K562 (cell line): Measurements from ENCODE around the gene USH1G. TPM values are rescaled to one million over a fixed set of nuclear protein-coding genes. Genes with fewer than 3 reads are reported as not detected.

Experiments
- EGR1 ChIP-seq: fragments of 450-650 bp; conservative IDR thresholded peaks from 2 replicates; pipeline ENCODE4 v1.6.1; 2017; ENCODE audit warnings: mild to moderate bottlenecking
- ELF2 ChIP-seq: fragments of 250-450 bp; sonication (Bioruptor Pico); IDR thresholded peaks from 2 replicates; pipeline ENCODE4 v1.5.0; 2021; ENCODE audit warnings: mild to moderate bottlenecking
- GATA2 ChIP-seq: sonication (generic); formaldehyde crosslinking; IDR thresholded peaks from 2 replicates; pipeline ENCODE4 v1.4.0; 2020; ENCODE audit warnings: mild to moderate bottlenecking, missing genetic modification reagents
- HDAC2 ChIP-seq: fragments of 450-650 bp; IDR thresholded peaks from 2 replicates; pipeline ENCODE4 v1.6.1; 2016; ENCODE audit warnings: mild to moderate bottlenecking
- KAT8 ChIP-seq: fragments of 450-650 bp; IDR thresholded peaks from 2 replicates; pipeline ENCODE4 v1.6.1; 2016; ENCODE audit warnings: low read depth, mild to moderate bottlenecking
- KDM4B ChIP-seq, 2 experiments: fragments of 450-650 bp in 1 of 2; sonication (generic) in 1 of 2; IDR thresholded peaks; 2 replicates each; pipeline ENCODE4 v1.6.1; 2016 to 2017; ENCODE audit warnings: borderline replicate concordance in 2 of 2, antibody characterized with exemption in 1 of 2, low read depth in 1 of 2, mild to moderate bottlenecking in 1 of 2
- MAFK ChIP-seq: IDR thresholded peaks from 2 replicates; pipeline ENCODE4 v1.6.1; 2011; ENCODE audit warnings: low read length, improper control_type of control experiment
- MCM2 ChIP-seq: fragments of 450-650 bp; IDR thresholded peaks from 2 replicates; pipeline ENCODE4 v1.6.1; 2017; ENCODE audit warnings: low read depth, mild to moderate bottlenecking
- NELFE ChIP-seq: IDR thresholded peaks from 2 replicates; pipeline ENCODE4 v1.6.1; 2011; ENCODE audit warnings: mild to moderate bottlenecking; ENCODE audit not compliant: insufficient read depth, insufficient read length
- NR2F6 ChIP-seq: fragments of 450-650 bp; formaldehyde crosslinking; IDR thresholded peaks from 2 replicates; pipeline ENCODE4 v1.4.0; 2020; ENCODE audit warnings: mild to moderate bottlenecking
- RAD21 ChIP-seq, 2 experiments: fragments of 250-450 bp in 1 of 2; fragments of 450-650 bp in 1 of 2; sonication (Bioruptor Pico) in 1 of 2; formaldehyde crosslinking in 1 of 2; IDR thresholded peaks in 1 of 2; conservative IDR thresholded peaks in 1 of 2; 2 replicates each; pipeline versions ENCODE4 v1.4.0 to v1.8.0; 2020 to 2022; ENCODE audit warnings: mild to moderate bottlenecking in 2 of 2, moderate library complexity in 1 of 2
- SAFB ChIP-seq: fragments of 200-400 bp; formaldehyde crosslinking; IDR thresholded peaks from 2 replicates; pipeline ENCODE4 v1.6.1; 2017; ENCODE audit warnings: low read depth, low read length, borderline replicate concordance
- SIX5 ChIP-seq, 2 experiments: IDR thresholded peaks; 2 replicates each; pipeline ENCODE4 v1.6.1; 2011; ENCODE audit warnings: low read length in 2 of 2, borderline replicate concordance in 1 of 2, low read depth in 1 of 2, mild to moderate bottlenecking in 1 of 2, moderate library complexity in 1 of 2; ENCODE audit not compliant: insufficient read depth in 1 of 2
- TAF7 ChIP-seq: fragments of 450-650 bp; IDR thresholded peaks from 2 replicates; pipeline ENCODE4 v1.6.1; 2016; ENCODE audit warnings: missing genetic modification characterization, missing compliant biosample characterization
- TEAD2 ChIP-seq: fragments of 450-650 bp; IDR thresholded peaks from 2 replicates; pipeline ENCODE4 v1.6.1; 2016; ENCODE audit warnings: missing genetic modification characterization, control low read depth, missing compliant biosample characterization
- ZC3H11A ChIP-seq: IDR thresholded peaks from 2 replicates; pipeline ENCODE4 v1.6.1; 2012; ENCODE audit warnings: low read depth, low read length, improper control_type of control experiment
- ZFP36 ChIP-seq: fragments of 150-350 bp; IDR thresholded peaks from 2 replicates; pipeline ENCODE4 v1.6.1; 2018; ENCODE audit warnings: low read length, low read depth; ENCODE audit not compliant: partially characterized antibody
- ZNF354B ChIP-seq: fragments of 250-450 bp; sonication (Bioruptor Pico); IDR thresholded peaks from 2 replicates; pipeline ENCODE4 v1.4.0; 2020
- ZNF507 ChIP-seq: conservative IDR thresholded peaks from 2 replicates; pipeline ENCODE4 v1.6.1; 2017; ENCODE audit warnings: missing genetic modification characterization, missing compliant biosample characterization
- ZNF76 ChIP-seq: fragments of 250-450 bp; sonication (Bioruptor Pico); IDR thresholded peaks from 2 replicates; pipeline ENCODE4 v1.4.0; 2020; ENCODE audit warnings: mild to moderate bottlenecking, moderate library complexity, borderline replicate concordance
- ZNF79 ChIP-seq: fragments of 250-450 bp; sonication (Bioruptor Pico); IDR thresholded peaks from 2 replicates; pipeline ENCODE4 v1.4.0; 2020; ENCODE audit warnings: low read depth, mild to moderate bottlenecking, moderate library complexity
- polyA plus RNA-seq, 8 experiments: library from polyadenylated mRNA; depleted of rRNA in 4 of 8; stranded (reverse) in 5 of 8; unstranded in 3 of 8; fragments of >200 nt; fragmentation: Nextera tagmentation in 2 of 8; fragmentation: Illumina TruSeq in 1 of 8; extraction: Ambion mirVana in 2 of 8; extraction: Trizol in 1 of 8; gene quantifications; 2 replicates each; pipeline versions ENCODE4 v1.2.1 to v1.2.3, GENCODE V29; 2011 to 2014; ENCODE audit warnings: inconsistent platforms in 1 of 8, missing spikeins in 1 of 8
- total RNA-seq, 7 experiments: library from RNA; depleted of rRNA in 6 of 7; stranded (reverse); fragments of >200 nt in 6 of 7; fragmentation: Illumina TruSeq in 2 of 7; extraction: Trizol in 2 of 7; gene quantifications; 2 replicates each; pipeline versions ENCODE4 v1.2.1 to v1.2.3, GENCODE V29; 2011 to 2021; ENCODE audit warnings: low replicate concordance in 1 of 7
- TF ChIP-seq, protein P1 (sequence below): fragments of 450-650 bp; formaldehyde crosslinking; IDR thresholded peaks from 2 replicates; pipeline ENCODE4 v1.4.0; 2020; ENCODE audit warnings: mild to moderate bottlenecking, moderate library complexity
- TF ChIP-seq, protein P2 (sequence below): fragments of 450-650 bp; formaldehyde crosslinking; IDR thresholded peaks from 2 replicates; pipeline ENCODE4 v1.4.0; 2020; ENCODE audit warnings: mild to moderate bottlenecking, mixed read lengths
- TF ChIP-seq, protein P3 (sequence below): sonication (generic); formaldehyde crosslinking; IDR thresholded peaks from 2 replicates; pipeline ENCODE4 v1.8.1; 2023; ENCODE audit warnings: mild to moderate bottlenecking, missing genetic modification reagents

The USH1G gene
- total and polyA plus RNA-seq, 9 of the 15 experiments (the other 6 are each of a cell fraction or from before 2014, with no cell fraction given): 0.22 to 1.00 (median 0.64) TPM; not detected in 2

DNA sequence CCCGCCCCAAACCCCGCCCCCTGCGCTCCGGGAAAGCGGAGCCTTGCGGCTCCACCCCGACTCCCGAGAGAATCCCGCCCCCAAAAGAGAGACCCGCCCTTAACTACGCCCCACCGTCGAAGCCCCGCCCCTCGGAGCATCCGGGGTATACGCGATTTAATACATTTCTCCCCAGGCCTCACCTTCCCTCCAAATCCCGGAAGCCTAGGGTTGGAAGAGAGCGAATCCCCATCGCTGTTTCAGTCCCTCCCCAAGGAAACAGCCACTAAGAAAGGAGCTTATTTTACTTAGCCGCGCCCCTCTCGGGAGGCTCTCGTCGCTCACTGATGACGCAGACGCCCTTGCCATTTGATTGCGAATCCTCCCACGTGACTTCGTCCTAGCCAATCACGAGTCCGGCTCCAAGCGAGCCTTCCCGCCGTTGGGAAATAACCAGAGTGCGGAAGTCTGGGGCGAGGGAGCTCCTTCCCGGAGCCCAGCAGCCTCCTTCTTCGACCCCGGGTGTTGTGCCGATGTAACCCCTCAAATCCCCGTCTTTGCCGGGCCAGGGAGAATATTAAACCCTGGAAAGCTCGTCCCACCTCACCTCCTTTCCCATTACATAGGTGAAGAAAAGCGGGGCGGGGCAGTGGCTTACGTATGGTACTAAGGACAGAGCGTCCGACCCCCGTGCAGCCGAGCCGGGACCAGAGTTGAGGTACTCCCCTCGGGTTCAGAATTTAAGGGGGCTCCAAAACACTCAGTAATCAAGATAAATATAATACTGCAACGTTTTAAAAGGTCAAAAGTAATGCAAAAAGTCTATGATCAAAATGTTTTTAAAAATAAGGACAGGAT lies 49.8 kb downstream of the USH1G start (continued):
- no peak for TF ChIP-seq GATA2 (CRISPR knock-in tag)
- TF ChIP-seq, protein P1, sequence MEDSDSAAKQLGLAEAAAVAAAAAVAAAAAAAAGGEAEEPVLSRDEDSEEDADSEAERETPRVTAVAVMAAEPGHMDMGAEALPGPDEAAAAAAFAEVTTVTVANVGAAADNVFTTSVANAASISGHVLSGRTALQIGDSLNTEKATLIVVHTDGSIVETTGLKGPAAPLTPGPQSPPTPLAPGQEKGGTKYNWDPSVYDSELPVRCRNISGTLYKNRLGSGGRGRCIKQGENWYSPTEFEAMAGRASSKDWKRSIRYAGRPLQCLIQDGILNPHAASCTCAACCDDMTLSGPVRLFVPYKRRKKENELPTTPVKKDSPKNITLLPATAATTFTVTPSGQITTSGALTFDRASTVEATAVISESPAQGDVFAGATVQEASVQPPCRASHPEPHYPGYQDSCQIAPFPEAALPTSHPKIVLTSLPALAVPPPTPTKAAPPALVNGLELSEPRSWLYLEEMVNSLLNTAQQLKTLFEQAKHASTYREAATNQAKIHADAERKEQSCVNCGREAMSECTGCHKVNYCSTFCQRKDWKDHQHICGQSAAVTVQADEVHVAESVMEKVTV: 0 out of 2 replicates have a peak, but pooled peaks have one; percentile 19
- 0 out of 4 replicates have a peak, but pooled peaks of 1 of the 2 experiments have one; percentile 20 for TF ChIP-seq SIX5 (IDR thresholded peaks at IDR 0.05; ENCODE audit: borderline replicate concordance in 1 of 2, insufficient read depth in 1 of 2, low read depth in 1 of 2, low read length in 2 of 2)
- peak in 1 of 2 experiments; percentile 30; a peak in 2 of 4 replicates for TF ChIP-seq RAD21 (CRISPR knock-in tag; conservative IDR thresholded peaks at IDR 0.05 in 1 of 2, IDR thresholded peaks at IDR 0.05 in 1 of 2)
- no peak for TF ChIP-seq KAT8
- no peak for TF ChIP-seq NELFE
- TF ChIP-seq ZNF79 (CRISPR knock-in tag): 0 out of 2 replicates have a peak, but pooled peaks have one; percentile 22
- TF ChIP-seq TAF7: peak; percentile 78
- peak; percentile 18; the same call in 1 of the 2 replicates for TF ChIP-seq HDAC2
- 0 out of 2 replicates have a peak, but pooled peaks have one; percentile 22 for TF ChIP-seq ZNF76 (CRISPR knock-in tag)
- no peak for TF ChIP-seq MCM2
- TF ChIP-seq NR2F6 (CRISPR knock-in tag): 0 out of 2 replicates have a peak, but pooled peaks have one; percentile 26
- TF ChIP-seq, protein P2, sequence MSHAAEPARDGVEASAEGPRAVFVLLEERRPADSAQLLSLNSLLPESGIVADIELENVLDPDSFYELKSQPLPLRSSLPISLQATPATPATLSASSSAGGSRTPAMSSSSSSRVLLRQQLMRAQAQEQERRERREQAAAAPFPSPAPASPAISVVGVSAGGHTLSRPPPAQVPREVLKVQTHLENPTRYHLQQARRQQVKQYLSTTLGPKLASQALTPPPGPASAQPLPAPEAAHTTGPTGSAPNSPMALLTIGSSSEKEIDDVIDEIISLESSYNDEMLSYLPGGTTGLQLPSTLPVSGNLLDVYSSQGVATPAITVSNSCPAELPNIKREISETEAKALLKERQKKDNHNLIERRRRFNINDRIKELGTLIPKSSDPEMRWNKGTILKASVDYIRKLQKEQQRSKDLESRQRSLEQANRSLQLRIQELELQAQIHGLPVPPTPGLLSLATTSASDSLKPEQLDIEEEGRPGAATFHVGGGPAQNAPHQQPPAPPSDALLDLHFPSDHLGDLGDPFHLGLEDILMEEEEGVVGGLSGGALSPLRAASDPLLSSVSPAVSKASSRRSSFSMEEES (CRISPR knock-in tag): peak; percentile 98
- TF ChIP-seq ZFP36: no peak
- no peak for TF ChIP-seq ZC3H11A
- TF ChIP-seq ZNF507 (tag): no peak
- TF ChIP-seq KDM4B (IDR thresholded peaks at IDR 0.05; ENCODE audit: borderline replicate concordance in 2 of 2, low read depth in 1 of 2): no peak
- peak; percentile 96 for TF ChIP-seq ELF2 (CRISPR knock-in tag)
- no peak for TF ChIP-seq MAFK
- TF ChIP-seq, protein P3, sequence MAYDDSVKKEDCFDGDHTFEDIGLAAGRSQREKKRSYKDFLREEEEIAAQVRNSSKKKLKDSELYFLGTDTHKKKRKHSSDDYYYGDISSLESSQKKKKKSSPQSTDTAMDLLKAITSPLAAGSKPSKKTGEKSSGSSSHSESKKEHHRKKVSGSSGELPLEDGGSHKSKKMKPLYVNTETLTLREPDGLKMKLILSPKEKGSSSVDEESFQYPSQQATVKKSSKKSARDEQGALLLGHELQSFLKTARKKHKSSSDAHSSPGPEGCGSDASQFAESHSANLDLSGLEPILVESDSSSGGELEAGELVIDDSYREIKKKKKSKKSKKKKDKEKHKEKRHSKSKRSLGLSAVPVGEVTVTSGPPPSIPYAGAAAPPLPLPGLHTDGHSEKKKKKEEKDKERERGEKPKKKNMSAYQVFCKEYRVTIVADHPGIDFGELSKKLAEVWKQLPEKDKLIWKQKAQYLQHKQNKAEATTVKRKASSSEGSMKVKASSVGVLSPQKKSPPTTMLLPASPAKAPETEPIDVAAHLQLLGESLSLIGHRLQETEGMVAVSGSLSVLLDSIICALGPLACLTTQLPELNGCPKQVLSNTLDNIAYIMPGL (CRISPR knock-in tag): 0 out of 2 replicates have a peak, but pooled peaks have one; percentile 16
- TF ChIP-seq SAFB: no peak
- no peak for TF ChIP-seq TEAD2 (tag)
- TF ChIP-seq EGR1: no peak
- TF ChIP-seq ZNF354B (CRISPR knock-in tag): 0 out of 2 replicates have a peak, but pooled peaks have one; percentile 17
